Panc1 (cell line): Measurements from ENCODE around the gene WDR72. TPM values are rescaled to one million over a fixed set of nuclear protein-coding genes. Genes with fewer than 3 reads are reported as not detected.
A peak's percentile ranks its signal among the peaks of the same experiment; 100 is the strongest.
"Not testable (repeated sequence)": the region's sequence is repeated elsewhere in the genome, so short reads cannot be mapped to it uniquely, and the experiment has no call there.

Experiments used
- ATAC-seq: fragments of 200-7000 bp; cut with Tn5 transposase; 2 replicates; pipeline ENCODE4 v1.9.1; 2020; ENCODE audit warnings: mild to moderate bottlenecking, moderate library complexity
- BruUV-seq: library from RNA; stranded (reverse); fragments of 400-500 nt; replicated peaks from 2 replicates; lab custom pipeline; 2021; lab: Mats Ljungman, UMichigan
- CTCF ChIA-PET: fragments of 300-600 bp; sonication (Branson Sonifier 250); formaldehyde crosslinking; loops from one replicate; lab custom pipeline; 2022; ENCODE audit warnings: antibody characterized with exemption; lab: Charles Lee
- POLR2A ChIA-PET: fragments of 300-600 bp; sonication (Branson Sonifier 250); formaldehyde crosslinking; loops from one replicate; lab custom pipeline; 2022; ENCODE audit warnings: antibody characterized with exemption; lab: Charles Lee
- DNase-seq: peaks from one replicate; pipeline ENCODE4 v3.0.0-alpha.2; 2010; ENCODE audit warnings: low read depth, low spot score
- H3K27ac ChIP-seq: 2 replicates; pipeline ENCODE4 v1.5.1; 2011; ENCODE audit warnings: mild to moderate bottlenecking, low read length, inconsistent platforms
- H3K27me3 ChIP-seq: fragments of 200-500 bp; sonication (Bioruptor generic); 2 replicates; pipeline ENCODE4 v1.6.0; 2014; ENCODE audit warnings: low read length, inconsistent platforms; ENCODE audit not compliant: control insufficient read depth, insufficient read depth
- H3K36me3 ChIP-seq: fragments of 200-500 bp; sonication (Bioruptor generic); 2 replicates; pipeline ENCODE4 v1.5.1; 2014; ENCODE audit warnings: inconsistent platforms, mild to moderate bottlenecking, low read length, moderate library complexity; ENCODE audit not compliant: control insufficient read depth, insufficient read depth
- H3K4me1 ChIP-seq: 2 replicates; pipeline ENCODE4 v1.5.1; 2011; ENCODE audit warnings: inconsistent platforms, mild to moderate bottlenecking, low read length, moderate library complexity; ENCODE audit not compliant: control insufficient read depth, insufficient read depth
- H3K4me3 ChIP-seq, 2 experiments: 2 replicates each; pipeline ENCODE4 v1.5.1; 2011 to 2012; ENCODE audit warnings: low read depth in 2 of 2, low read length in 2 of 2, mild to moderate bottlenecking in 2 of 2, inconsistent platforms in 1 of 2, moderate library complexity in 1 of 2
- H3K9me3 ChIP-seq: fragments of 200-500 bp; sonication (Bioruptor generic); 2 replicates; pipeline ENCODE4 v1.5.1; 2014; ENCODE audit warnings: low read depth, mild to moderate bottlenecking, inconsistent platforms, low read length, moderate library complexity; ENCODE audit not compliant: control insufficient read depth, insufficient read depth
- CTCF ChIP-seq: fragments of 450-650 bp; IDR thresholded peaks from 2 replicates; pipeline ENCODE4 v1.5.1; 2017; ENCODE audit warnings: mild to moderate bottlenecking
- POLR2AphosphoS5 ChIP-seq: IDR thresholded peaks from 2 replicates; pipeline ENCODE4 v1.6.1; 2012; ENCODE audit warnings: mild to moderate bottlenecking, low read depth, low read length, moderate library complexity
- REST ChIP-seq, 2 experiments: IDR thresholded peaks; 2 replicates each; pipeline ENCODE4 v1.6.1; 2011 to 2012; ENCODE audit warnings: low read depth in 2 of 2, control low read depth in 1 of 2, low read length in 1 of 2, mild to moderate bottlenecking in 1 of 2, moderate library complexity in 1 of 2; ENCODE audit not compliant: insufficient read depth in 1 of 2
- SIN3A ChIP-seq: IDR thresholded peaks from 2 replicates; pipeline ENCODE4 v1.6.1; 2012; ENCODE audit warnings: low read depth, mild to moderate bottlenecking, low read length, moderate library complexity, borderline replicate concordance; ENCODE audit not compliant: insufficient read depth
- TCF7L2 ChIP-seq: IDR thresholded peaks from 2 replicates; pipeline ENCODE4 v1.6.1; 2011; ENCODE audit warnings: mild to moderate bottlenecking, low read depth, low read length, inconsistent platforms
- in situ Hi-C: cut with HindIII; loops from 2 replicates; pipeline ENCODE4 v1.10.0; 2016; ENCODE audit warnings: low sequenced_read_pairs, low pct_unique_long_range_greater_than_20kb
- intact Hi-C: fragments of 100-400 bp; cut with micrococcal nuclease; formaldehyde crosslinking; loops from one replicate; pipeline ENCODE4 v1.10.0; 2022; ENCODE audit not compliant: unreplicated experiment
- total RNA-seq: library from RNA; stranded (reverse); gene quantifications from one replicate; pipeline ENCODE4 v1.2.1, GENCODE V29; 2021; ENCODE audit not compliant: unreplicated experiment

Gene WDR72
- total RNA-seq, 1 experiment from 2014 or later: 0.03 TPM

- Histone ChIP-seq H3K4me3 (no peak overlapping the region), H3K36me3 (no peaks in the 10 kb centered on the region), H3K27ac (no peak overlapping the region), H3K4me1 (no peaks in the 10 kb centered on the region), H3K9me3 (no peaks in the 10 kb centered on the region), H3K27me3 (no peaks in the 10 kb centered on the region)
- in situ Hi-C loops (no loop called here), intact Hi-C loops (no loop called here)
- TF ChIP-seq SIN3A (no peak), REST (IDR thresholded peaks at IDR 0.05; ENCODE audit: insufficient read depth in 1 of 2, low read depth in 2 of 2, low read length in 1 of 2) (no peak), TCF7L2 (no peak), CTCF (no peak), POLR2AphosphoS5 (no peak)
- ChIA-PET POLR2A (no interaction called here), CTCF (no interaction called here)
- ATAC-seq (no peak), DNase-seq (no peak)
- BruUV-seq: no TSS peak
These were observed 65.6 kb downstream of the WDR72 start for GRCh38 chr15:53693729-53694475.

GRCh38 chr15:53684162-53684561 lies 75.3 kb downstream of the WDR72 start:
- H3K27ac ChIP-seq, in situ Hi-C loops, POLR2A ChIA-PET, intact Hi-C loops, H3K4me1 ChIP-seq, H3K9me3 ChIP-seq, H3K36me3 ChIP-seq, CTCF ChIA-PET, H3K27me3 ChIP-seq, BruUV-seq, DNase-seq, ATAC-seq: not testable (repeated sequence)
- H3K4me3 ChIP-seq: peak overlapping the region in 1 of 2 experiments; percentile 16; a peak in 1 of 4 replicates

GRCh38 chr15:53681056-53681455 lies 78.4 kb downstream of the WDR72 start:
- Histone ChIP-seq H3K27ac (no peak overlapping the region), H3K27me3 (no peaks in the 10 kb centered on the region), H3K4me3 (no peak overlapping the region), H3K36me3 (no peaks in the 10 kb centered on the region), H3K4me1 (no peaks in the 10 kb centered on the region), H3K9me3 (no peaks in the 10 kb centered on the region)
- CTCF ChIA-PET: no interaction called here
- ATAC-seq (no peak), DNase-seq (no peak)
- no TSS peak for BruUV-seq
- intact Hi-C loops (no loop called here), in situ Hi-C loops (no loop called here)
- TF ChIP-seq SIN3A (no peak), TCF7L2 (no peak), REST (IDR thresholded peaks at IDR 0.05; ENCODE audit: insufficient read depth in 1 of 2, low read depth in 2 of 2, low read length in 1 of 2) (no peak), CTCF (no peak), POLR2AphosphoS5 (no peak)
- POLR2A ChIA-PET: no interaction called here
